GM18870 (cell line): Measurements from ENCODE around the gene SLC17A9.

ENCODE experiments used
- ATAC-seq: cut with Tn5 transposase; IDR thresholded peaks from one replicate; pipeline ENCODE4 v1.9.1; 2021; ENCODE audit warnings: moderate library complexity; ENCODE audit not compliant: unreplicated experiment

The SLC17A9 gene

GRCh38 chr20:62999580-62999979, 47.1 kb downstream of the SLC17A9 start:
- ATAC-seq = no peak

DNA sequence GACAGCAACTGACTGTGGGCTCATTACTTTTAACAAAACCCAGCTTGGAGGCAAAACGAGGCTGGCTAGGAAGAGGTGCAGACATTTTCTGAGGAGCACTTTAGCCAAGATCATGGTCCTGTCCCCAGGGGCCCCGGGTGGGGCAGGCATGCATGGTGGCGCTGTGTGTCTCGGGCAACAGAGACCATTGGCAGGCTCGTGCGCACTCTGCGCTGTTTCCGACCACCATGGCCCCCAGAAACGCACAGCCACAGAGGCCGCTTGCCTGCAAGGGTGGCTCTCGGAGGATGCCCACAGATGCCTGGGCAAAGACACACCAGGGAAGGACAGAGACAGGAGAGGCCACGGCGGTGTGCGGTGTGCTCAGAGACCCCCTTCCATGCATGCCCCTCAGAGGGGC, 47.5 kb downstream of the SLC17A9 start:
- ATAC-seq = no peak

DNA sequence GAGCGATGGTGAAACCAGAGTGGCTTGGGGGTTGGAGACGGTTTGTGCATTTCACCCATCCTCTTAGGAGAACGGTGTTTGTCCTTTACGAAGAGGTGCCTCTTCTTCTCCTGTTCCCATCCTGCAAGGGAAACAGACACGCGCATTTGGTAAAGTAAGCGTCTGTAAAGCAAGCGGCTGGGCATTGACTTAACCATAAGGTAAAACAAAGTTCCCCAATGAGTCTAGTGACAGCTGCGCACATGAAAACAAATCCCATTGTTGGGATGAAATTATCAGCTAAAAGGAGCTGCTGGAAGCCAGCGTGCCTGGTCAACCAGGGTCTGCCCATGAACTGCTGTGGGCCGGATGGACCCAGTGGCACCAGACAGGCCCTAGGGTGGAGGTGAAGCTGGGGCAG, 48.4 kb downstream of the SLC17A9 start:
- ATAC-seq = no peak

DNA sequence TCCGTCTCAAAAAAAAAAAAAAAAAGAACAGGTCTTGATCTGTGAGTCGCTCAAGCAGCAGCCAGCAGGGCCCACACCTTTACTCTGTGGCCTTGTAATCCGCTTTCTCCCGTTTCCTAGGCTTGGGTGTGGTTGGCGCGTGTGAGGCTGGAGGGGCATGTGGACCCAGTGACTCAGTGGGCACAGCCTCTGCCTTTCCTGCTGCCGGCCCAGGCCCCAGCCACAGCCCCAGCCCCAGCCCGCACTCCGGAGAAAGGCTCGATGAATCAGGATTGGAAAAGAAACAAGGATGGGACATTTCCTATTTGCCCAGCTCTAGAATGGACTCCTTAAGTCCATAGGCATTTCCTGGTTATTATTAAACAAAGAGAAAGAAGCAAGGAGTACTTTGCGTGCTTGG, 50.0 kb downstream of the SLC17A9 start:
- no peak for ATAC-seq

DNA sequence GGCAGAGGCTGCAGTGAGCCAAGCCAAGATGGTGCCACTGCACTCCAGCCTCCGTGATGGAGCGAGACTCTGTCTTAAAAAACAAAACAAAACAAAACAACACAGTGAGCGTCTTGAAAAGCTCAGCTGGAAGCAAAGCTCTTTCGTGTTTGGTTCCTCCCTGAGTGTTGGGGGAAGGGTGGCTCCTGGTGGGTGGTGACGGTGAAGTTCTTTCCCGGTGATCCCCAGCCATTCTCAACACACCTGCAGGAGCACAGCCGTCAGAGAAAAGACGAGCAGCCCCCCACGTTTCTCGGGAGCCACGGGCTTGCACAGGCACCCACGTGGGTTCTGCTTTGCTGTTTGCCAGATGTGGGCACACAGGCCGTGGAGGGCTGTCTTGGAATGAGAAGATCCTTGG, 51.0 kb downstream of the SLC17A9 start:
- ATAC-seq = no peak

DNA sequence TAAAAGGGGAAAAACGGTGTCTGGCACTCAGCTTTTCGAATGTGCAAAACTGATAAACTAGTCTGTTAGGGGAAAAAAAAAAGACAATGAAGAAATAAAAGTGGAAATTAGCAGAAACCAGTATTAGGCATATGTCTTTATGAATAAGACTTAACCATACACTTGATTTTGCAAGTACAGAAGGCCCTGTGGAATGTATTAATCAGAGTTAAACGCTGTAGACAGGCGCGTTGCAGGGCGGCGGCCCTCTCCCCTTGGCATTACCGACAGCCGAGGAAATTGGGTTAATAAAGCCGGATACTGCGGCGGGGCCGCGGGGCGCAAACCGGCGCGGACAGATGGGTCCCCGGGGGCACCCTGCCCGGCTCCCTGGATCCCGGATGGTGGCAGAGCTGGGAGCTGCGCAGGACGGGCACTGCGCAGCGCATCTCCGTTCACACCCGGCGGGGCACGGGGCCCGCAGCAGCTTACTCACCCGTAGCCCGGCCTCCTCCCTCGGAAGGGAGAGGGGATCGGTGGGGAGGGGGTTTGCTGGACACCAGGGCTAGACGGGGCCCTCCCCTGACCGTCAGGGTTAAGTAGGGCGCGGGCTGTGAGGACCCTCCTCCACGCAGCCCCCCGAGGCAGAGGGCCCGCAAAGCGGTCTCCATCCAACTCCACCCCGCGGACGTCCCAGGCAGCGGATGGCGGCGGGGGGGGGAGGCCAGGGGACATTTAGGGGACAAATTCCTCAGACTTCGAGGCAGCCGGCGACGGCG, 52.3 kb downstream of the SLC17A9 start:
- ATAC-seq = no peak

DNA sequence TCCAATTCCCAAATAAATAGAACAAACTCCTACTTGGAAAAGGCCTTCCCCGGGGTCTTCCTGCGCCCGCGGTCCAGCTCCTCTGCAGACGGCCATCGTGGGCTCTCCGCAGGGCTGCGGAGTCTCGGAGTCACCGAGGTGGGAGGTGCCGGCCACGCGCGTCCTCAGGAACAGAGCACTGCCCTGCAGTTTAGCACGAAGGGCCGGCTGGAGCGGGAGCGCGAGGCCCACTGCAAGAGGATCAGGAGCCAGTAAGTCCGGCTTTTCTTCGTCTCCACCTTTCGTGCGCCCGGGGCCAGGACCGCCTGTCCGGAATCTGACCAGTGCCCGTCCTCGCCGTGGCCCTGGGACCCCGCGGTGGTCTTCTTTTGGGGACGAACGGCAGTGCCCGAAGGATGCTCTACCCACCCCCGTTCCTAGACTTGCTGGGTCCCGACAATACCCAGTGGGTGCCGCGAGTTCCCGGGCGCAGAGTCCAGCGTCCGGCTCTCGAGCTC, 52.9 kb downstream of the SLC17A9 start:
- ATAC-seq = no peak

DNA sequence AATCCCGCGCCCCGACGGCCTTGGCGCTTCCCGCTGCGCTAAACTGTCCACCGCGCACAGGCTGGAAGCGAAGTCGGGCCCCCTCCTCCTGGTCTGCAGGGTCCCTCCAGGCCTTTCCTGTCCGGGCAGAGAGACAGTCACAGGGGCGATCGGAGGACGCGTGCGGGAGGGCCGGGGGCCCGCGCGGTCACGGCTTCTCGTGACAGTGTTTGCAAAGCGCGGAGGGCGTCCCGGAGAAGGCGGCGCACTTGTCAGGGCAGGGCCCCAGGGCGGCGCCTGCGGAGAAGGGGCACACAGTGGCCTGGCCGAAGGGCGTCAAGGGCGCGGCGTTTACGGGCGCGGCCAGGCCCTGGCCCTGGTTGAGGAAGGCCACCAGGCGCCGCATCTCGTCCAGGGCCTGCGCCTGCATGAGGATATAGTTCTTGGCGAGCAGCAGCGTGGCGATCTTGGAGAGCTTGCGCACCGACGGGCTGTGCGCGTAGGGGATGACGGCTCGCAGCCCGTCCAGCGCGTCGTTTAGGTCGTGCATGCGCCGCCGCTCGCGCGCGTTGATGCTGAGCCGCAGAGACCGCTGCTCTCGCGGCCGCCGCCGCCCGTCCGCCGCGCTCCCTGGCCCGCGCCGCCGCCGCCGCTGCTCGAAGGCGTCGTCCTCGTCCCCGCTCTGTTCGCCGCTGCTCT, 53.5 kb downstream of the SLC17A9 start:
- ATAC-seq = no peak

DNA sequence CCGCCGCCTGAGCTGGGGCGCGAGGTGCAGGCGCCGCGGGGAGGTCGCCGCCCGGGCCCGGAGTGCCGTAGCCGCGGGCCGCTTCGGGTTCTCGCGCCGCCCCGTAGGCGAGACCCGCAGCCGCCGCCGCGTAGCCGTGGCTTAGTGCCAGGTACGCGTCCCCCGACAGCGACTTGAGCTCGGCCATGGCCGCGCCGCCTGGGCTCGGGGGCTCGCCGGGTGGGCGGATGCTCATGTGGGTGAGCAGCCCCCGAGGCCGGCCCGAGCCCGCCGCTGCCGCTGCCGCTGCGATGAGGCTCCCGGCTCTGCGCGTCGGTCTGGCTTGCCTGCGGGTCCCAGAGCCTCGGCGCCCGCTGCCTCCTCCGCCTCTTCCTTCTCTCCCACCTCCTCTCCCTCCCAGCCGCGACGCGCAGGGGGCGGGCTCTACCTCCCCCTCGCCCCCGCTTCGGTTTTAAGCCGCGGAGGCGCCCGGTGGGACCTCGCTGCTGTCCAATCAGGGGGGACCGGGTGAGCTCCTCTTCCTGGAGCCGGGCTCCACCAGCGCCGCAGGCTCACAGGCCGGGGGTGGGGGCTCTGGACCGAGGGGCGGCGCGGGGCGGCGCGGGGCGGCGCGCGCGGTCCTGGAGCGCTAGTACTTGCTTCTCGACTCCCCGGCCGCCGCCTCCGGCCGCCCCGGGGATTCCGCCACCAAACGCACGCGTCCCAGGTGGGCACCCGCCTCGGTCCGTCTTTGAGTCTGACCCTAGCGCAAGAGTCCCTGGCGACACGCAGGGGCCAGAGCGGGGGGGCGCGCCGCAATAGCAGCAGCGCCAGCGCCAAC, 54.2 kb downstream of the SLC17A9 start, which contains the start of gene BHLHE23:
Gene BHLHE23 (minus strand): TSS at position 425 of the 820 bp plus-strand sequence. CDS start 190 bp downstream, at position 235.
- no peak for ATAC-seq

- ATAC-seq = no peak
These were observed 54.8 kb downstream of the SLC17A9 start for GRCh38 chr20:63007360-63007645.

- no peak for ATAC-seq
These were observed 55.4 kb downstream of the SLC17A9 start for GRCh38 chr20:63007646-63008488.

GRCh38 chr20:63008541-63009044, 56.1 kb downstream of the SLC17A9 start:
- ATAC-seq = no peak

DNA sequence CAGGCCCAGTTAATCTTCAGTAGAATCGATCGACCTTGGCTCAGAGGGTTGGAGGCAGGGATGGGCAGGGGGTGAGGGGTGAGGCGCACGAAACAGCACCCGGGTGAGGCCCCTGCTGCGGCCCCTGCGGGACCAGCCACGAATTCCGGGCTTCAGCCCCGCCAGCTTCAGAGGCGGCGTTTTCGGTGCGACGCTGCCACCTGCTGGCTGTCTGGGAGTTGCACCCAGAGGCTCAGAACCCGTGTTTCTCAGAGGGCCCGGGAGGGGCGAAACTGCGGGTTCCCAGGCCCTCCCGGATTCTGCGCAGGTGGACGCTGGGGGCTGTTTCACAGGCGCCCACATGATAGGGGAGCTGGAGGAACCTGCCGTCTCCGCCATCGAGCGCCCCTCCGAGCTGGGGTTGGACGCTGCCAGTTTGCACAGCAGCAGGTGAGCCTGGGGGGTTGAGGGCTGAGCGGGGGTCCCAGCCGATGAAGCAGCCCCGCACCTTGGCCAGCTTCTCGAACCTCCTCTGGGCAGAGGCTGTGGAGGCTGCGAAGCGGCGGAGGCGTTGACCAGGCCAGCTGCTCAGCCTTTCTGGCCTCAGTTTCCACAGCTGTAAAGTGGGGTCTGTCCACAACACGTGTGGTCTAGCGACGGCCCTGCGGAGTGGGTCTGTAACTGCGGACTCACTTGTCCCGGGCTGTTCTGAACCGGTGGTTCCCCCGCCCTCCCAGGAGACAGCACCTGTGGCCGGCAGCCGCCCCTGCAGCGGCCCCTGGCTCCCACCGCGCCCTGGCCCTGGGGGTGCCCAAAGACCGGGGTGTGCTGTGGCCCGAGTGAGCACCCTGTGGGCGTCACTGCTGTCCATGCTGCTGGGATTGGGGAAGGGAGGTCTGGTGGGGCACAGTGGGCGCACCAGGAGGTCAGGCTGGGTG, 56.8 kb downstream of the SLC17A9 start:
- no peak for ATAC-seq

GRCh38 chr20:63009988-63010769, 57.7 kb downstream of the SLC17A9 start:
- ATAC-seq = peak; percentile 68

DNA sequence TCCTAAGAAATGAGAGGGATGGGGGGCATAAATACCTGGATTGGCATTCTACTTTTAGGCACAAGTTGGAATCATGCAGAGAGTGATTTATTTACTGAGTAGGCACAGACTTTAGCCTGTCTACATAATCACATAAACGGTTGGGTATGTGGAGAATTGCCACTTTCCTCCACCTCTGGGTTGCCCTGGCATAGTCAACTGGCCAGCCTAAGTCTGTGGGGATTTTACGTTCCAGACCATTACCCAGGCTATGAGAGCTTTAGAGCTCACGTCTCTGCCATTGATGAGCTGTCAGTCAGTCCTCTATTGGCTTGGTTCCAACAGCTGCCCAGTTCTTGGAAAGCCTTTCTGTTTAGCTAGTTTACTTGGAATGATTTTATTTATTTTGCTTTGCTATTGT, 59.3 kb downstream of the SLC17A9 start:
- ATAC-seq = no peak

- no peak for ATAC-seq
These were observed 60.7 kb downstream of the SLC17A9 start for GRCh38 chr20:63013207-63013606.

DNA sequence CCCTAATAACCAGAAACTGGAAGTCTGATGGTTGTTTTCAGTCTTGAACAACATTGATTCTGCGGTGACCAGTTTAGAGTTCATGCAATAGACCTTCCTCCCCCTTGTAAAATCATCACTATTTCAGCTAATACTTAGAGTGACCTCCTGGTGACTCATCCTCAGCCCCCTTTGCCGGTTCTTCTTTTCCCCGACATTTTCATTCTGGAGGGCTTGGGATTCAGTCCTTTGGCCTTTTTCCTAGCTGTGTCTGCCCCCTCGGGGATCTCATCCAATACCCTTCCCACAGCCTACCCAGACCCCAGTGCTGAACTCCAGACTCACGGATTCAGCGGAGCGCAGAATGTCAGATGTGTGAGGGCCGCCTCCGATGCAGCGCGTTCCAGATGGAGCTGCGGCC, 61.8 kb downstream of the SLC17A9 start:
- no peak for ATAC-seq

- ATAC-seq = no peak
These were observed 62.2 kb downstream of the SLC17A9 start for GRCh38 chr20:63014710-63015109.
